HUDEP-2 (cell line): ENCODE measurements around the gene AMOTL1.

Experiments used
- DNase-seq, 76 experiments: peaks; one replicate each; lab custom pipeline; 2025; ENCODE audit not compliant: unreplicated experiment in 76 of 76; lab: John Stamatoyannopoulos, UW

Gene AMOTL1

GRCh38 chr11:94767701-94768601 lies at the start of gene AMOTL1:
Gene AMOTL1, plus strand, starts transcription at chr11:94768356. Its CDS starts 156 bp downstream, at chr11:94768512.
- DNase-seq: no peak

GRCh38 chr11:94719876-94720275 lies 48.3 kb upstream of the AMOTL1 start:
- DNase-seq: no peak

- no peak for DNase-seq
Observed at GRCh38 chr11:94721565-94722292, 46.4 kb upstream of the AMOTL1 start.

DNA sequence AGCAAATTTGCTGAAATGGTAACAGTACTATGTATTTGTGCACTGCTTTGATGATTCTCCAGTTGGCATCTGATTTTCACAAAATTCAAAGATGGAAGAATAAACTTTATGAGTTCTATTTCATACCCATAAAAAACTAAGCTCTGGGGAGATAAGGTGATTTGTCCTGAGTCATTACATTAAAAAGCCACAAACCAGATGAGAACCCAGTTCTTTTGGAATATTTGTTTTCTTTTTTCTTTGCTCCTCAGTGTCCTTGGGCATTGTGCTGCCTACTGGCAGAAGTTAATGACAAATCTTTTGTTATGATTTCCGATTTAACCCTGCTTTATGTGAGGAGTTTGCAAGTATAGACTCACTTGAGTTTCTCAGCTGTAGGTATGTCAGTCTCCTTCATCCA lies 45.4 kb upstream of the AMOTL1 start:
- DNase-seq: no peak

DNA sequence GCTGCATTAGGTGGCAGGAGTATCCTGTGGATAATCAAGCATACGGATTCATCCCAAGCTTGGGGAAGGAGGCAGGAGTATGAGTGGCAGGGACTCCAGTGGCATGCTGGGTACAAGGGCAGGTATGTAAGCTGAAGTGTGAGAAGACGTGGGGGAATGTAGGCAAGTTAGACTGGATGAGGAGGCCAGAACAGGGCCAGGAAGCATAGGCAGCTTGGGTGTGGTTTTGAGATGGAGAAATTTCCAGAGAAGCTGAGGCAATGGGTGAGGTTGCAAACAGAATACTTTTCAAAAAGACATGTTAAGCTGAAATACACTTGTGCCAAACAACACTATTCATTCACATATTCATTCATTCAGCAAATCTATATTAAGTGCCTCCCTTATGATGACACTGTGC lies 43.1 kb upstream of the AMOTL1 start:
- no peak for DNase-seq

- no peak for DNase-seq
Observed at GRCh38 chr11:94727819-94728218, 40.3 kb upstream of the AMOTL1 start.

GRCh38 chr11:94728541-94728940 lies 39.6 kb upstream of the AMOTL1 start:
- no peak for DNase-seq

DNA sequence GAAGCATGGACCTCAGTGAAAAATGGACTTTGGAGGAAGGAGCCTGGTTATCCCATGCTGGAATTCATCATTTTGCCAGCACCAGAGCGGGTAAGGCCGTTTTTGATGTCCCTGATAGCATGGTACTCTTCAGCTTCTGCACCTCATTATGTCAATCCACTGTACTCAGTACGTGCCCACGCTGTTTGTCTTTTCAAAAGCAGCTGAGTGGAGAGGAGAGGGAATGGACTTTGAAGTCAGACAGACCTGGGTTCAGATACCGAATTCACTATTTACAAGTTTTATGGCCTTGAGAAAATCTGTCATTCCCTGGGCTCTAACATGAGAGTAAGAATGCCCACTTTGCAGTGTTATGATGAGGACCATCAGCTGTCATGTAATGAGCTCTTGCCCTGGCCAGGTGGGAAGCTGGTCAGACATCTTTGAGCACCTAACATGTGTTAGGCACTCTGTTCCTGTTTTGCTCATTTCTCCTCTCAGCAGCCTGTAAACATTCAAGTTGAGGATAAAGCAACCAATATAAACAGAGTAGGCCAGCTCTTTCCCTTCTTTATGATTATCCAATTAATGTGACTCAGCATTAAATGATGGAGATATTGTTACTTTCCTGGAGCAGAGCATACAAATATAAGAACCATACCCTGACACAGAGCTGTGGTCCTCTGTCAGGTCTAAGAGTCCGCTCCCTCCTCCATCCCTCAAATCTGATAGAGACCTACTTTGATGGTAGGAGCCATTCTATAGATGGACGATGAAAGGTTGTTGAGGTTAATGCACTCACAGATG lies 39.0 kb upstream of the AMOTL1 start:
- no peak for DNase-seq

- no peak for DNase-seq
Observed at GRCh38 chr11:94730153-94730552, 38.0 kb upstream of the AMOTL1 start.

- DNase-seq: no peak
Observed at GRCh38 chr11:94731880-94732601, 36.1 kb upstream of the AMOTL1 start.

- DNase-seq: no peak
Observed at GRCh38 chr11:94732617-94733281, 35.4 kb upstream of the AMOTL1 start.

- no peak for DNase-seq
Observed at GRCh38 chr11:94734563-94735275, 33.4 kb upstream of the AMOTL1 start.

DNA sequence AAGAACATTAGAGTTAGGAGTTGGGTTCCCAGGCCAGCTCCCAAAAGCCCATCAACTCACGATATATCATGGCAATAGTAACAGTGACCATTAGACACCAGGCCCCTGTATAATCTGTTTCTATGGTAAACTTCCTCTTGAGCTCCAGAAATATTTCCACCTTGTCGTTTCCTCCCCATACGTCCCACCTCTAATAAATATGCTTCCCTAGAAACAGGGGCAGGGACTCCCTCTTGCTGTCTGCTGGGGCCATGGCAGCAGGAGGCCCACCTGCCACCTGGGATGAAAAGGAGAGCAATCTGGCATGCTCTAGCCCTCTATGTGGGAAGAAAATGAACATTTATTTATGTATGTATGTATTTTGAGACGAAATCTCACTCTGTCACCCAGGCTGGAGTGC lies 32.2 kb upstream of the AMOTL1 start:
- no peak for DNase-seq

DNA sequence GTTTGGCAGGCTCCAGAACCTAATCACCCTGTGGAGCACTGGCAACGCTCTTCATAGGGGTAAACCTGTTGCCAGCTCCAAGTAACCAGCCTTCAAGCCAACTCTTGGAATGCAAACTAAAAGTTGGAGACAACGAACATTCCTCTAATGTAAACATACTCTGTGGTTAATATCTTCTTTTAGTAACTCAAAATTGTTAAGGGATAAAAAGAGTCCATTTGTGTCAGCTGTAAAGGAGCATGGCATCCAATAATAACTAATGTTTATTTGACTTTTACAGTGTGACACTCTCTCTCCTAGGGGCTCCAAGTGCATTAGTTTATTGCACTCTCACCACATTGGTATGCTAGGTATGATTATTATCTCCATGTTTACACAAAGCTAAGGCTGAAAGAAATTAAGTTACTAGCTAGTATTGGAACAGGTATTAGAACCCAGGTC lies 31.0 kb upstream of the AMOTL1 start:
- DNase-seq: no peak

GRCh38 chr11:94738746-94739145 lies 29.4 kb upstream of the AMOTL1 start:
- DNase-seq: no peak

DNA sequence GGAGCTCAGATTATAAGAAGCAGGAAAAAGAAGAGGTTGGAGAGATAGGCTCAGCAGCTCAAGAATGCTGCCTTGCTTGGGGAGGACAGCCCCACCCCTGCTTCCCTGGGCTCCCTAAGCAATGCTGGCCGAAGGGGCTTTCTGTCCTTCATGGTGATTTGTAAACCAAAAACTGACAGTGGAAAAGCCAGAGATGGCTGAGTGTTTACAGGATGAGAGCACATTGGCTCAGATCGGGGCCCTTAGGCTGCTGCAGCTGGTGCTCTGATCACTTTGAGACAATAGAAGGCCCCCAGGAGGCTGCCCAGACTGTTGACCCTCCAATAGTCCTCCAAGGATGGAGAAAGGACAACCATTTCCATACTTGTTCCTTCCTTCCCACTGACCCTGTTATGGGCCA lies 28.8 kb upstream of the AMOTL1 start:
- DNase-seq: no peak

GRCh38 chr11:94740083-94741021 lies 27.8 kb upstream of the AMOTL1 start:
- no peak for DNase-seq

DNA sequence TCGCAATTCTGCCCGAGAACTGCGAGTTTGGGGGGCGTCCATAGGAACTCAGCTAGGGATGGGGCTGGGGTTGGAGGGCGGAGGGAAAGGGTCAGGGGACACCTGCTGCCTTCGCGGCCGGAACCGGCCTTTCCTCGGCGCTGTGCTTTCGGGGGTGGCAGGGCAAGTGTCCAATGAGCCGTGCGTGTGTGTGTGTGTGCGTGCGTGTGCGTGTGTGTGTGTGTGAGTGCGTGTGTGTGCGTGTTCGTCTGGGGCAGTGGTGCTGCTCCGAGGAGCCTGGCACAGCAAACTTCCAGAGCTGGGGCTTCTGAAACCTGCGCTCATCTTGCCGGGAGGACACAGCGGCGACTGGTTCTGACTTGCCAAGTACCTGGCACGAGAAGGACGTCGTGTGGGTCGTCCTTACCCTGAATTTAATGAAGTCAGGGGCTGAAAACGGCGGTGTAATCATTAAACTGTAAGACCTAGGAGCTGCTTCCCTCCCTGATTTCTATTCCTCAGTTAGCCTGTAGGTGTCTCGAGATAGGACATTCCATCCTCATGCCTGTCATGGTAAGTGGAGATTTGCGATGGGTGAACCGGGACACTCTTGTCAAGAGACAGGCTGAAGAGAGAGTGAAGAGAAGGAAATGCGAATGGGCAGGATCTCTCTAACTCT lies 27.0 kb upstream of the AMOTL1 start:
- DNase-seq: no peak
